ENCODE measurements around the gene MIA3.

DNA sequence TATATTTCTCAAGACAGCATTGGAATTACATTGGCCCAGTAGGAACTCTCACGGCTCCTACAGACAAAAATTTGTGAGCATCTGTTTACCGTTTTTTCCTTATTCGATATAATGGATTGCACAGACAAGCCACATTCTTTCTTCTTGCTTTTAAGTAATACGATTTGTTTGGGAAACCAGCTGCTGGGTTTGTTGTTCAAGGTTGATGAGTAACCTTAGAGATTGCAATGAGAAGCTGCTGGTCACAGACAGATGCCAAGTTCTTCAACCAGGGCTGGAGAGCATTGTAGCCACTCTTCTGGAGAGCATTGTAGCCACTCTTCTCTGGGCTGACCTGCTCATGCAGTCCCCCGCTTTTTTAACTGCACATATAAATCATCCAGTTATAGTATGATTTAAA, 1.4 kb upstream of the MIA3 start:
- TF ChIP-seq, protein P1, sequence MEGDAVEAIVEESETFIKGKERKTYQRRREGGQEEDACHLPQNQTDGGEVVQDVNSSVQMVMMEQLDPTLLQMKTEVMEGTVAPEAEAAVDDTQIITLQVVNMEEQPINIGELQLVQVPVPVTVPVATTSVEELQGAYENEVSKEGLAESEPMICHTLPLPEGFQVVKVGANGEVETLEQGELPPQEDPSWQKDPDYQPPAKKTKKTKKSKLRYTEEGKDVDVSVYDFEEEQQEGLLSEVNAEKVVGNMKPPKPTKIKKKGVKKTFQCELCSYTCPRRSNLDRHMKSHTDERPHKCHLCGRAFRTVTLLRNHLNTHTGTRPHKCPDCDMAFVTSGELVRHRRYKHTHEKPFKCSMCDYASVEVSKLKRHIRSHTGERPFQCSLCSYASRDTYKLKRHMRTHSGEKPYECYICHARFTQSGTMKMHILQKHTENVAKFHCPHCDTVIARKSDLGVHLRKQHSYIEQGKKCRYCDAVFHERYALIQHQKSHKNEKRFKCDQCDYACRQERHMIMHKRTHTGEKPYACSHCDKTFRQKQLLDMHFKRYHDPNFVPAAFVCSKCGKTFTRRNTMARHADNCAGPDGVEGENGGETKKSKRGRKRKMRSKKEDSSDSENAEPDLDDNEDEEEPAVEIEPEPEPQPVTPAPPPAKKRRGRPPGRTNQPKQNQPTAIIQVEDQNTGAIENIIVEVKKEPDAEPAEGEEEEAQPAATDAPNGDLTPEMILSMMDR (IDR thresholded peaks at IDR 0.05) = no peak
- TF ChIP-seq EZH2phosphoT487 (IDR thresholded peaks at IDR 0.05) = no peak
